NCI-H1092 treated with DMSO at 0.1 percent for 48 hours (cell line): Measurements from ENCODE around the gene EPRS1.
"Not testable (repeated sequence)": the region's sequence is repeated elsewhere in the genome, so short reads cannot be mapped to it uniquely, and the experiment has no call there.

Source experiments
- DNase-seq: peaks from one replicate; lab custom pipeline; 2025; lab: John Stamatoyannopoulos, UW

The EPRS1 gene

DNA sequence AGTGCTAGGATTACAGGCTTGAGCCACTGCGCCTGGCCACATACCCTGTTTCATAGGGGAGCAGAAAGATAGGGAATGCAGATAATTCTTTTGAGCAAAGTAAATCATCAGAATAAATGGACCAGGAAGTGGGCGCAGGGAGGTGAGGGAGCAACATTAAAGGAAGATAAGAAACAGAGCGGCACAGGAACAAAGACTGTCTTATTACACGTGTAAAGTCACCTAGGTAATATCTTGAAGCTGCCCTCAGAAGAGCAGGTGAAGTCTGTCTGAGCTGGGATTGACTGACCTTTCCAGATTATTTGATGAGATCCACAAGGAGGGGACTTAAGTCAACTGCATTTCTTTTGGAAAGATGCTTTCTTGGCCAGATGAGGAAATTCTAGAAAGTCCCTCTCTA lies 7.7 kb downstream of the EPRS1 start:
- no peak for DNase-seq

- DNase-seq, result not testable (repeated sequence)
Measured at GRCh38 chr1:220037810-220038209, 8.5 kb downstream of the EPRS1 start.

DNA sequence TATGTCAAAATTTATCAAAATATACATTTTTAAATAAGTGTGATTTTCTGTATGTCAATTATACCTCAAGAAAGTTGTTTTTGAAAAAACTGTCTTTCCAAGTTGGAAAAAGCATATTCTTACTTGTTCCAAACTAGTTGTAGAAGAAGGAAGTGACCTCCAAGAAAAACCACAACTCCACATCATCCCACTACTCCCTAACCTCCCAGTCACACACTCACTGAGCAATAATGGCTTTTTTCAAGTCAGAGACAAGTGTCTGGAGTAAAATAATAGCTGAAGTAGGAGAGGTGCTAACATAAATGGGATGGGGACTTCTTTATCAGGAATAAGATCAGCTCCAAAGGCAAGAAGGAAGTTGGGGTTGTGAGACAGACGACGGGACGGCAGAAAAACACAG lies 13.4 kb downstream of the EPRS1 start:
- no peak for DNase-seq

- DNase-seq, result no peak
Measured at GRCh38 chr1:220031287-220031686, 15.0 kb downstream of the EPRS1 start.

GRCh38 chr1:220028346-220028895 lies 17.9 kb downstream of the EPRS1 start:
- DNase-seq, result no peak

DNA sequence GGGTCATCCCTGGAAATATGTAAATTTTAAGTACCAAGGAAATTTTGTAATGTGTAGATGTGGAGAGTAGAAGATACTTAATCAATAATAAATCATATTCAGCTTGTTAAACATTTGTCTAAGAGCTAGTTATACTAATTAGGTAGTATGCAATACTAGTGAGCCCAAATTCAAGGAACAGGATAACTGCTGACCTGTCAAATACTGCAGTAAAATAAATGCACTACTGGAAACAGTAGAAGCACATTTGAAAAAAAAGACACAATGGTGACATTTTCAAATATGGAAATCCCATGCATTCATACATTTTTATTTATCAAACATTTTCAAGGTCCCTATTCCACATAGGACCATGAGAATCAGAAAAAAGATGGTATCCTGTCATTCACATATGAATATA lies 27.2 kb downstream of the EPRS1 start:
- no peak for DNase-seq

- no peak for DNase-seq
Measured at GRCh38 chr1:220013497-220013896, 32.8 kb downstream of the EPRS1 start.

- DNase-seq, result no peak
Measured at GRCh38 chr1:220012259-220012658, 34.0 kb downstream of the EPRS1 start.

DNA sequence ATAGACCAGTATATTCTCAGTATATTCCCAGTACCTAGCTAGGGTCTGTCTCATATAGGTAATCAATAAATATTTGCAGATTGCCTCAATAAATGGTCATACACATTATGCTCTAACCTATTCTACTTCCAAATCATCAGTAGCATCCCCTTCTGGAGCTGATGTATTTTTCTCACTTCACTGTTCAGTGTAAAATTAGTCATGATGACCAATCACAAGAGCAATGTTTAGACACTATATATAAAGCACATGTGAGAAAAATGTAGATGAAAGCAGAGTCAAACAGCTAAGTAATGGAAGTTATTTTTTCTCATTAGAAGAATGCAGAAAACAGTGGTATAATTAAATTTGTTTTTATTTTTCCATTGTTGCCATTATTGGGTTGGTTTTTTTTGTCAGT lies 34.7 kb downstream of the EPRS1 start:
- no peak for DNase-seq

- DNase-seq, result no peak
Measured at GRCh38 chr1:220007438-220007837, 38.9 kb downstream of the EPRS1 start.

DNA sequence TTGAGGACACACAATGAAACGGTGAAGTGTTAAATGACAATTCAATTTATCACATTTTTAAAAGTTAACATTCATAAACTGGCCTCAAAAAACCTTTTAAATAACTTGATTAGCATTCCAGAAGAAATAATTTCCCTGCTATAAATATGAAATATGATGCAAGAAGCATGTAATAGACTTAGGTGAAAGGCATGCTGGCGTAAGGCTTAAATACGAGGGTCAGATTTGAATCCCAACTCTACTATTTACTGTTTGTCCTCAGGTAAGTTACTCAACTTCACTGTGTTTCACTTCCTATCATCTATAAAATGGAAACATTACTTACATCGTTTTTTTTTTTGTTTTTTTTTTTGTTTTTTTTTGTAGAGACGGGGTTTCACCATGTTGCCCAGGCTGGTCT lies 40.8 kb downstream of the EPRS1 start:
- DNase-seq, result no peak

- DNase-seq, result no peak
Measured at GRCh38 chr1:220003610-220004299, 42.5 kb downstream of the EPRS1 start.

DNA sequence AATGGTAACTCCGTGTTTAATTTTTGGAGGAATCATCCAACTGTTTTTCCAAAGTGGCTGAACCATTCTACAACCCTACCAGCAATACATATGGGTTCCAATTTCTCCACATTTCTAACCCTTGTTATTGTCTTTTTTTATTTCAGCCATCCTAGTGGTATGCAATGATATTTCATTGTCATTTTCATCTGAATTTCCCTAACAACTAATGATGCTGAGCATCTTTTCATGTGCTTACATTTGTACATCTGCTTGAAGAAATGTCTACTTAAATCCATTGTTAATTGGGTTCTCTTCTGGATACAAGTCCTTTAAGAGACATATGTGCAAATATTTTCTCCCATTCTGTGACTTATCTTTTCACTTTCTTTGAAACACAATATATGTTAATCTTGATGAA lies 43.3 kb downstream of the EPRS1 start:
- no peak for DNase-seq

GRCh38 chr1:220001095-220001501 lies 45.2 kb downstream of the EPRS1 start:
- no peak for DNase-seq

- DNase-seq, result no peak
Measured at GRCh38 chr1:219999821-220000220, 46.5 kb downstream of the EPRS1 start.
